Lower lobe of right lung (tissue), 2 donors: ENCODE data around the gene ADO. TPM values are rescaled to one million over a fixed set of nuclear protein-coding genes. Genes with fewer than 3 reads are reported as not detected.

Experiments
- ATAC-seq, 2 donors: fragments of 200-7000 bp; cut with Tn5 transposase; one replicate each; pipeline ENCODE4 v1.9.1; 2020 to 2022; ENCODE audit warnings: mild to moderate bottlenecking in 2 of 2, moderate library complexity in 2 of 2
- DNase-seq: peaks from one replicate; pipeline ENCODE4 v3.0.0-alpha.2; 2020
- H3K27ac ChIP-seq: fragments of 200-600 bp; one replicate; pipeline ENCODE4 v1.8.0; 2022
- H3K27me3 ChIP-seq: fragments of 200-600 bp; one replicate; pipeline ENCODE4 v1.8.0; 2022; ENCODE audit warnings: low read depth
- H3K36me3 ChIP-seq: fragments of 200-600 bp; one replicate; pipeline ENCODE4 v1.8.0; 2022; ENCODE audit warnings: mild to moderate bottlenecking
- H3K4me1 ChIP-seq: fragments of 200-600 bp; one replicate; pipeline ENCODE4 v1.8.0; 2022
- H3K4me3 ChIP-seq: fragments of 200-600 bp; one replicate; pipeline ENCODE4 v1.8.0; 2022; ENCODE audit warnings: mild to moderate bottlenecking
- H3K9me3 ChIP-seq: fragments of 200-600 bp; one replicate; pipeline ENCODE4 v1.8.0; 2022
- CTCF ChIP-seq: fragments of 200-600 bp; IDR thresholded peaks from one replicate; pipeline ENCODE4 v1.8.0; 2022; ENCODE audit warnings: antibody characterized with exemption, mild to moderate bottlenecking
- intact Hi-C: fragments of 100-400 bp; cut with DNase I; formaldehyde crosslinking; loops from one replicate; pipeline ENCODE4 v1.11.0; 2022
- total RNA-seq: library from RNA; stranded (reverse); fragmentation: NEBNext Ultra II Directional; extraction: Animal tissue kit (Norgen Biotek cat#: 25700); gene quantifications from one replicate; pipeline ENCODE4 v1.2.1, GENCODE V29; 2021
- donor health status: DM: no; HTN: yes; CAD: no; lungs with severe emphysema.

Gene ADO
- total RNA-seq, 1 donor from 2014 or later, result 16.3 TPM

- intact Hi-C loops, result no loop called here
- Histone ChIP-seq H3K4me3 (no peak overlapping the region), H3K4me1 (no peaks in the 10 kb centered on the region), H3K27ac (no peak overlapping the region), H3K9me3 (no peaks in the 10 kb centered on the region), H3K27me3 (no peaks in the 10 kb centered on the region), H3K36me3 (no peaks in the 10 kb centered on the region)
- DNase-seq (no peak), ATAC-seq (no peak)
- no peak for TF ChIP-seq CTCF
Measured at GRCh38 chr10:62831346-62831745, 26.8 kb downstream of the ADO start.

- H3K4me3 ChIP-seq, result no peak overlapping the region
- H3K4me1 ChIP-seq, result no peaks in the 10 kb centered on the region
- no peaks in the 10 kb centered on the region for H3K36me3 ChIP-seq
- no peak overlapping the region for H3K27ac ChIP-seq
- DNase-seq (no peak), ATAC-seq (no peak)
- H3K9me3 ChIP-seq, result no peaks in the 10 kb centered on the region
- intact Hi-C loops, result no loop called here
- no peak for TF ChIP-seq CTCF
- no peaks in the 10 kb centered on the region for H3K27me3 ChIP-seq
Measured at GRCh38 chr10:62839590-62839989, 35.1 kb downstream of the ADO start.

GRCh38 chr10:62842983-62843382, 38.5 kb downstream of the ADO start:
- H3K36me3 ChIP-seq, result no peaks in the 10 kb centered on the region
- H3K27ac ChIP-seq, result no peak overlapping the region
- intact Hi-C loops, result no loop called here
- DNase-seq (no peak), ATAC-seq (no peak)
- TF ChIP-seq CTCF, result no peak
- no peak overlapping the region for H3K4me3 ChIP-seq
- H3K4me1 ChIP-seq, result no peaks in the 10 kb centered on the region
- no peaks in the 10 kb centered on the region for H3K27me3 ChIP-seq
- peaks cover 10% of the 10 kb centered on the region for H3K9me3 ChIP-seq

GRCh38 chr10:62843600-62843999, 39.1 kb downstream of the ADO start:
- Histone ChIP-seq H3K9me3 (peaks cover 12% of the 10 kb centered on the region), H3K27me3 (no peaks in the 10 kb centered on the region), H3K27ac (no peak overlapping the region), H3K4me1 (no peaks in the 10 kb centered on the region), H3K4me3 (no peak overlapping the region), H3K36me3 (no peaks in the 10 kb centered on the region)
- no peak for DNase-seq
- intact Hi-C loops, result no loop called here
- TF ChIP-seq CTCF, result no peak
- ATAC-seq, result no peak

GRCh38 chr10:62844280-62845011, 39.9 kb downstream of the ADO start:
- no peaks in the 10 kb centered on the region for H3K4me1 ChIP-seq
- no peak for TF ChIP-seq CTCF
- ATAC-seq (no peak), DNase-seq (no peak)
- H3K27me3 ChIP-seq, result no peaks in the 10 kb centered on the region
- H3K9me3 ChIP-seq, result peaks cover 12% of the 10 kb centered on the region
- H3K27ac ChIP-seq, result no peak overlapping the region
- no peaks in the 10 kb centered on the region for H3K36me3 ChIP-seq
- intact Hi-C loops, result no loop called here
- H3K4me3 ChIP-seq, result no peak overlapping the region
